Renal cortex interstitium (tissue), 11 donors: Measurements from ENCODE around the gene SLC34A1. TPM values are rescaled to one million over a fixed set of nuclear protein-coding genes. Genes with fewer than 3 reads are reported as not detected.
A peak's percentile ranks its signal among the peaks of the same experiment; 100 is the strongest.

Source experiments
- DNase-seq, 11 donors: peaks; one replicate each; pipeline ENCODE4 v3.0.0-alpha.2; 2013; ENCODE audit warnings: low read depth in 9 of 11, low spot score in 4 of 11; ENCODE audit errors: extremely low read depth in 1 of 11
- polyA plus RNA-seq, 3 donors: library from polyadenylated mRNA; unstranded; fragments of 120-200 nt; gene quantifications; one replicate each; pipeline ENCODE4 v1.2.1, GENCODE V29; 2013; ENCODE audit not compliant: insufficient read length in 3 of 3

The SLC34A1 gene
- polyA plus RNA-seq, 3 donors: 181 to 315 (median 202) TPM

DNA sequence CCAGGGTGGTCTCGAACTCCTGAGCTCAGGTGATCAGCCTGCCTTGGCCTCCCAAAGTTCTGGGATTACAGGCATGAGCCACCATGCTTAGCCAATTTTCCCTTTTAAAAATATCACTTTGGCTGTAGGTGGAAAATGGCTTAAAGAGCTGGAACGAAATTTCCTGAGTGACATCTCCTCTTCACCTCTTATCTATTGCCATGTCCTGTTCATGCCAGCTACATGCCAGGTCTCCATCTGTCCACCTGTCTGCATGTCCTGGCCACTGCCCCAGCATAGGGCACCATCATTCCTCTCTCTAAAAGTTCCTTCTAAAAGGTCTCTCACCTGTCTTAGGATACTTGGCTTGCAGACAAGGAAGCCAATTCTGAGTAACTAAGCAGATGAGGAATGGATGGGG lies 39.4 kb downstream of the SLC34A1 start:
- DNase-seq: no peak

- no peak for DNase-seq
These were observed 41.1 kb downstream of the SLC34A1 start for GRCh38 chr5:177425196-177425800.

DNA sequence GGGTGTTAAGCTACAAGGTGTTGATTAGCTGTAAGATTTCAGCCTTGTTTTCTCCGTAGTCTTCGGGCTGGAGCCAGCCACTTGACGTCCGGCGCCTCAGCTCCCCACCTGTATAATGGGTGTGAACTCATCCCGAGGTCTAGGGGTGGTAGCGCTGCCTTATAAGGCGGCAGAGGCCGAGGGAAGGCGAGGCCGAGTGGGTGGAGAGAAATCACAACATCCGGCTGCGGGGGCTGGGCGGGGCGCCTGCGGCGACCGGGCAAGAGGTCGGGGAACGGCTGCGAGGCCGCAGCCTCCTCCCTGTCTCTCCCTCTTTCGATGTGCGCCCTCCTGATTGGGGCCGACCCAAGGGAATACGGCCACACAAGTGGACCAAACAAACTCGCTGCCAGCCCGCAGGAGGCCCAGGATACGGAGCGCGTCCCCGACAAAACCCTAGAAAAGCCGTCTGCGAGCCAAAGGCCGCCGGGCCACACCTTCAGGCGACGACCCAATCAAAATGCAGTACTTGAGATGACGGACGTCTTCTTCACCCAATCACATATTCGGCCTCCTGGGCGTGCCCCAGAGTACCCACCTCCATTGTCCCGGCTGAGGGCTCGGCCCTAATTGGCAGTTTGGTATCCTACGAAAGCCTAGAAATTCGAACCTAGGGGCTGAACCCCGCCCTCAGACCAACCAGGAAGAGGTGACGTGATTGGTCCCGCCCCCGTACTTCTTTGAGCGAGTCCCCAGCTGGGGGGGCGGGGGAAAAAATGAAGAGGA lies 41.7 kb downstream of the SLC34A1 start:
- peak; percentile 100 for DNase-seq

DNA sequence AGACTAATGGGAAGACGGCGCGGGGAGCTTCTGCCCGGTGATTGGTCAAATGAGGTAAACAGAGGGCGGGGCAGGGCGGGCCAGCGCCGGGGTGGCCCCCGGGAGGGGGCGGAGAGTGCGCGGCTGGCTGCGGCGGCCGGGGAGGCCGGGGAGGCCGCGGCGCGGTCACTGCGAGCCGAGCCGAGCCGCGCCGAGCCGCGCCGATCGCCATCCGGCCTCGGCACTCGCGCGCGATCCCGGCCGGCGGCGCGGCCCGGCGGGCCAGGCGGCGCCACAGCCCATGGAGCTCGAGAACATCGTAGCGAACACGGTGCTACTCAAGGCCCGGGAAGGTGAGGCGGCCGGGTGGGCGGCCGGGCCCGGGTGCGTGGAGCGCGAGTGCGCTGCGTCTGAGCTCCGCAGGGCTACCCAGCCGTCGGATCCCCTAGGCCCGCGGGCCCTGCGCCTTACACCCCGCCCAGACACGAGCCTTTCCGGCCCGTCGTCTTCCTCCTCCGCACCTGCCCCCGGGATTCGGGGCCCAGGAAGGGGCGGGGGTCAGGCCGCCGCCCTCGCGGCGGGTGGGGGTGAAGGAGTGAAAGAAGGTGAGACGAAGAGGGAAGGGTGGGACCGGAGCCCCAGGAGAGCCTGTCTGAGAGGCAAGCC lies 42.5 kb downstream of the SLC34A1 start, which contains the start of gene GRK6:
GRK6 (plus strand) TSS at position 111 of the 645 bp plus-strand sequence; CDS start at position 281, 170 bp downstream.
- DNase-seq: no peak

- DNase-seq: no peak
These were observed 43.1 kb downstream of the SLC34A1 start for GRCh38 chr5:177427211-177427822.

- DNase-seq: no peak
These were observed 43.8 kb downstream of the SLC34A1 start for GRCh38 chr5:177427919-177428573.

DNA sequence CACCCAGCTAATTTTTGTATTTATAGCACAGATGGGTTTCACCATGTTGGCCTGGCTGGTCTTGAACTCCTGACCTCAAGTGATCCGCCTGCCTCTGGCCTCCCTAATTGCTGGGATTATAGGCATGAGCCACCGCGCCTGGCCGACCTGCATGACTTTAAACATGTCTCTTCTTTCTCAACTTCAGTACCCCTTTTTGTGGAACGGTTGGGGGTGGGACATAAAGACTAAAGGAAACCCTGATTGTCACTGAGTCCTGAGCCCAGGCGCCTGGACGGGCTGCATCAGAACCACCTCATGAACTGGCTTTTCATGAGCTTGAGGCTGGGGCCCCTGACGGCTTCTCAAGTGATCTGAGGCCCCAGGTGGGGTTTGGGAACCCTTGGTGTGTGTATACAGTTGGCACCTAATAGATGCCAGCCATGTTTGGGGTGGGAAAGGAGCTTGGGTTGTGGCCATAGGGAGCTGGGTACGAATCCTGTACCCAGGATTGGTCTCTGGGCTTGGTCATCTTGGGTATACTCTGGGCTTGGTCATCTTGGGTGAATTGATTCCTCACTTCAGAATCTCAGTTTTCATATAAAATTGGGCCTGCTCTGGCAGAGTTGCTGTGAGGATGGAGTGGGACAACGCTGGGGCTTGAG lies 44.5 kb downstream of the SLC34A1 start:
- DNase-seq: no peak

DNA sequence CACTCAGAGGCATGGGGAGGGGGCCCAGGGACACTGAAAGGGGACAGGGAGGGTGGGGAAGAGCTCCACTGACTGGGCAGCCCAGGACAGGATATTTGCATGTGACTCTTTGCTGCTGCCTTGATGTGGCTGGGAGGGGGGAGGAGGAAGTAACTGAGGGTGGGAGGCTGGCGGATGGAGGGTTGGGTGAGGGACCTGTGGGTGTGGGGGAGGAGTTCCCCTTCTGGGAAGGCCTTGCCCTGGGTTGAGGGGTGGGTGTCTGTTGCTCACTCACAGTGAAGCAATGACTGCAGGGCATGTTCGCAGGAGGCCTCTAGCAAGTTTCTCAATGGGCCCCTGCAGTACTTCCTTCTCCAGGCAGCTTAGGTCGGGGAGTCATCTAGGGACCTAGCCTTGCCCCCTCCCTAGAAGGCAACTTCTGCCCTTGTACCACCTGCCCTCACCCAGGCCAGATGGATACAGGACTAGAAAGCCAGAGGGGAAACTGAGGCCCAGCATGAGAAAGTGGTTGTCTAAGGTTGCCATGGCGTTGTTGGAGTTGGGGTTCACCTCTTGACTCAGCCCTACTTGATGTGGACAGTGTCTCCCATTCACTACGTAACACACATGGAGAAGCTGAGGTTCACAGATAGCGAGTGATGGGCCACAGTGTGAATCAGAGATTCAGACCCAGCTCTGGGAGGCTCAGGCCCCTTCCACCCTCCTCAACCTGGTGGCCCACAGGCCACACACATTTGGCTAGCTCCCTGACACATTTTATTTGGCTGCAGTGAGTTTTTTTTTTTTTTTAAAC lies 45.2 kb downstream of the SLC34A1 start:
- no peak for DNase-seq

- DNase-seq: no peak
These were observed 46.1 kb downstream of the SLC34A1 start for GRCh38 chr5:177430140-177430951.

- DNase-seq: no peak
These were observed 46.7 kb downstream of the SLC34A1 start for GRCh38 chr5:177430972-177431316.

DNA sequence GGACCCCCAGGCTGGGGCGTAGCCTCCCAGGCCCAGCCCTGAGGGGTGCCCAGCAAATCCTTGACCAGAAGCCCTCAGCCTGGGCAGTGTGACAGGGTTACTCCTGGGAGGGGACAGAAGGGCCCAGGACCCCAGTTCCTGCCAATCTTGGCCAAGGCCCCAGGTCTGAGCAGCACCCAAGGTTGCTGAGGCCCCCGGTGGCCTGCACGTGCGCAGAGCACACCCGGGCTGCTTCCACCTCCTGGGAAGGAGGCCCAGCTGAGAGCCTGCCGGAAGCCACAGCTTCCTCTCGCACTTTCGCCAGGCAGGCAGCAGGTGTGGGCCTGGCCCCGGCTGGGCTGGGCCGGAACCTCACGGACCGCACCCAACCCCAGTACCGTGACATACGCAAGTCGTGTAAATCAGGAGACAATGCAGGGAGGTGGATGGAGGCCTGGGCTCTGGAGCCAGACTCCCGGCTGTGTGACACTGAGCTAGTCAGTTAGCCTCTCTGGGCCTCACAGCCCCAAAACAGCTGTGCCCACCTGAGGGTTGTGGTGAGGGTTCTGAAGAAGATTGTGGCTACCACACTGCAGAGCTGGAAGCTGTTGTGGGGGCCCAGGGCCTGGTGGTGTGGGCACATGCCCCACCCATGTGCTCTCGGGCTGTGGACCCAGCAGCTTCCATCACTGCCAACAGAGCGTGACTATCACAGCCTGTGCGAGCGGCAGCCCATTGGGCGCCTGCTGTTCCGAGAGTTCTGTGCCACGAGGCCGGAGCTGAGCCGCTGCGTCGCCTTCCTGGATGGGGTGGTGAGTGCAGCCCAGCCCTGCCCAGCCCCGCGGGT lies 47.3 kb downstream of the SLC34A1 start:
- DNase-seq: no peak

GRCh38 chr5:177432143-177432838 lies 48.1 kb downstream of the SLC34A1 start:
- no peak for DNase-seq

DNA sequence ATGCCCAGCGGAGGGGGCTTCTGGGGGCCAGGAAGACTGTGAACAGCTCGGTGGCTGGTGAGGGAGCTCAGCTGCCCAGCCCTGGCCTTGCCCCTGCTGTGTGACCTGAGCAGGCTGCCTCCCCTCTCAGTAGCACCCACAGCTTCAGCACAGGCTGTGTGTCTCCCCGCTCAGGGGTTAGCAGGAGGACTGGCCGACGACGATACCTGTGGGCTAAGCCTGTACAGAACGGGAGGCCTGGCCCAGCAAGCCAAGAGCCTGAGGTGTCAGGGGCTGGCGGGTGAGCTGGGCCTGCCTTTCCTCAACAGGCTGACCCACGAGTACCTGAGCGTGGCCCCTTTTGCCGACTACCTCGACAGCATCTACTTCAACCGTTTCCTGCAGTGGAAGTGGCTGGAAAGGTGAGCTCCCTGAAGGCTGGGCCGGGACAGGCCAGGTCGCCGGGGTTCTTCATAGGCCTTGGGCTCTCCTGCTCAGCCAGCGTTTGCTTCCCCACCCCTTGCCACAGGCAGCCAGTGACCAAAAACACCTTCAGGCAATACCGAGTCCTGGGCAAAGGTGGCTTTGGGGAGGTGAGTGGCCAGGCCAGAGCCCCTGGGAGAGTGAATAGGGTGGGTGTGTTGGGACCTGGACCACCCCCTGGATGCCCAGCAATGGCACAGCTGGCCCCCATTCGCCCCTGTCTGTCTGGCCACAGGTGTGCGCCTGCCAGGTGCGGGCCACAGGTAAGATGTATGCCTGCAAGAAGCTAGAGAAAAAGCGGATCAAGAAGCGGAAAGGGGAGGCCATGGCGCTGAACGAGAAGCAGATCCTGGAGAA lies 48.8 kb downstream of the SLC34A1 start:
- DNase-seq: no peak

GRCh38 chr5:177433658-177434217 lies 49.5 kb downstream of the SLC34A1 start:
- no peak for DNase-seq

- DNase-seq: no peak
These were observed 50.2 kb downstream of the SLC34A1 start for GRCh38 chr5:177434437-177434836.
